GM21723 (cell line): ENCODE data around the gene ARL8B.
"Not testable (repeated sequence)": the region's sequence is repeated elsewhere in the genome, so short reads cannot be mapped to it uniquely, and the experiment has no call there.

Experiments
- ATAC-seq: cut with Tn5 transposase; IDR thresholded peaks from one replicate; pipeline ENCODE4 v1.9.1; 2021; ENCODE audit warnings: mild to moderate bottlenecking, moderate library complexity; ENCODE audit not compliant: unreplicated experiment

Gene ARL8B

DNA sequence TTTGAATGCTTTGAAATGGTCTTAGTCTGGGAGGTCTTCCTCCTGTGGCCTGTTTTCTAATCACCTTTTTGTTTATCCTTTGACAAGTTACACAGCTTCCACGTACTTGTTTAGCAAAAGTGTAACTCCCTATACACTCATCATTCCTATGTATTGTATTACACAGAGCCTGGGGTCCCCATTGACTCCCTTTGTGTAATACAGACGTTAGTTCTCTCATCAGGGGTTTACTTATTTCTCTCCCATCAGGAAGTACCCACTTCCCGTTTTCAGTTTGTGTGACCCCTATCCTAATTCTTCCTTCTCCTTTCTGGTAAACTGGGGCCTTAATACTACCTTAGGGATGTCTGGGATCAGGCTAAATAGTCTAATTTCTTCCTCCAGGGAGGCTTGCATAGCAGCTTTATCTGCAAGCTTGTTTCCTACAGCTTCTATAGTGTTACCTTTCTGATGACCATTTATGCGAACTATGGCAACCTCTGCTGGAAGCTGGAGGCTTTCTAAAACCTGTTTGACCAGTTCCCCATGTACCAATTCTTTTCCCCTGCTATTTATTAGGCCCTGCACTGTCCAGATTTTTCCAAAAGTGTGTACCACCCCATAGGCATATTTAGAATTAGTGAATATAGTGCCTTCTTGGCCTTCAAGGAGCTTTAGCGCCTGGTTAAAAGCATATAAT is 22.4 kb downstream of the ARL8B start:
- no peak for ATAC-seq

- ATAC-seq, result no peak
These were observed 23.0 kb downstream of the ARL8B start for GRCh38 chr3:5145120-5145519.

- ATAC-seq, result not testable (repeated sequence)
These were observed 25.1 kb downstream of the ARL8B start for GRCh38 chr3:5147152-5147551.

DNA sequence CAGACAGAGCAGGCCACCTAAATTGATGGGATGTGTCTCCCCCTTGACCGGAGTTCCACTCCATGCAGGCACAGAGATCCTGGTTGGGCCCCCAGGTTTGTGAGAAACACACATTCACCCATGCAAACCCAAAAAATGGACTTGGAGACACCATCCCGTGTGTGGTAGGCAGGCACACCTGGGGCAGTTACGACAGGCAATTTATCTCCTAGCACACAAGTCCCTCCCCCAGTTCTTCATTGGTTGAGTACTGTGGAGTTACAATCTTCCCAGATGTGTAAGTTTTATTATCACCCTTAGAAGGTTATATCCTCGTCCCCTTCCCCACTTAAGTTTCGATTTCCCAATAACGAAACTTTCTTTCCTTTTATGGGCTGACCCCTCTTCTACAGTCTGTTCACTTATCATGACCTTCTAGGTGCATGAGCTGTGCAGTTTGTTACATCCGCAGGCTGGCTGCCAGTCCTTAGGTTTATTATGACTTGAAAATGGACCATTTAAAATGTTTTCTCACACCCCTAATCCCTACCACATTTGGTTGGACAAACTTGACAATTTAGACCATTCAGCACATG is 27.3 kb downstream of the ARL8B start:
- no peak for ATAC-seq

DNA sequence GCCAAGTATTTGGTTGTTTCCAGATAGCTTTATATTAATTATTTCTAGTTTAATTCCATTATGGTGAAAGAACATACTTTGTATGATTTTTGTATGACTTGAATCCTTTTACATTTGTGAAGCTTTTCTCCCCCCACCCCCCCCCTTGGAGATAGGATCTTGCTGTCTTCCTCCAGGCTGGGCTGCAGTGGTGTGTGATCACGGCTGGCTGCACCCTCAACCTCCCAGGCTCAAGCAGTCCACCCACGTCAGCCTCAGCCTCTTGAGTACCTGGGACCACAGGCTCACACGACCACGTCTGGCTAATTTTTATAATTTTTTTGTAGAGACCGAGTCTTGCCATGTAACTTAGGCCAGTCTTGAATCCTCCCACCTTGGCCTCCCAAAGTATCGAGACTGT is 29.5 kb downstream of the ARL8B start:
- ATAC-seq, result peak; percentile 67

- ATAC-seq, result no peak
These were observed 31.0 kb downstream of the ARL8B start for GRCh38 chr3:5153074-5153473.

GRCh38 chr3:5155241-5155640 is 33.1 kb downstream of the ARL8B start:
- ATAC-seq, result no peak

GRCh38 chr3:5160321-5160720 is 38.2 kb downstream of the ARL8B start:
- ATAC-seq, result no peak

GRCh38 chr3:5160940-5161858 is 39.1 kb downstream of the ARL8B start:
- no peak for ATAC-seq

- no peak for ATAC-seq
These were observed 40.0 kb downstream of the ARL8B start for GRCh38 chr3:5162102-5162501.

DNA sequence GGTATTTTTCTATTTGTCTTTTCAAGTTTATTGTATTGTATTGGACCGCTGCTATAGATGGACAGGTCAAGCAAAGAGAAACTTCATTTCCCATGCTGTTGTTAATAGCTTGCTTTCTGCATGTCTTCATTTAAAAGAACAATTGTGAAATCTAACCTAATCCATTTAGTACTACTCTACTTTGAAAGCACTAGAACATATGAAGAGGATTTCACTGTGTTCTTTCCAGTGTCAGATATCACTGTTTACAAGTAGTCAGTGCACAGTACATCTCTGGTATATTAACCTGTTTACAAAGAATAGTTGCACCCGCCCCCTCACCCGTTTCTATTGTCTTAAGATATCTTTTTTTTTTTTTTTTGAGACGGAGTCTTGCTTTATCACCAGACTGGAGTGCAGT is 43.6 kb downstream of the ARL8B start:
- ATAC-seq, result no peak

GRCh38 chr3:5166846-5167245 is 44.8 kb downstream of the ARL8B start:
- ATAC-seq, result no peak

DNA sequence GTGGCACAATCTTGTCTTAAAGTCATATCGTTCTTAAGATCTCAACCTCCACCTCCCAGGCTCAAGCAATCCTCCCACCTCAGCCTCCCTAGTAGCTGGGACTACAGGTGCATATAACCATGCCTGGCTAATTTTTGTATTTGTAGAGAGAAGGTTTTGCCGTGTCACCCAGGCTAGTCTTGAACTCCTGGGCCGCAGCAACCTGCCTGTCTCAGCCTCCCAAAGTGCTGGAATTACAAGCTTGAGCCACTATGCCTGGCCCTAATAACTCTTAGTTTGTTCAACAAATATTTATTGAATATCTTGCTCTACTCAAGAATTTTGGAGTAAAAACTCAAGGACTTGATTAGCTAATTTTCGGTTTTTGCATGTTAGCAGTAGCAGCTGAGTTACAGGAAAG is 46.0 kb downstream of the ARL8B start:
- ATAC-seq, result no peak

DNA sequence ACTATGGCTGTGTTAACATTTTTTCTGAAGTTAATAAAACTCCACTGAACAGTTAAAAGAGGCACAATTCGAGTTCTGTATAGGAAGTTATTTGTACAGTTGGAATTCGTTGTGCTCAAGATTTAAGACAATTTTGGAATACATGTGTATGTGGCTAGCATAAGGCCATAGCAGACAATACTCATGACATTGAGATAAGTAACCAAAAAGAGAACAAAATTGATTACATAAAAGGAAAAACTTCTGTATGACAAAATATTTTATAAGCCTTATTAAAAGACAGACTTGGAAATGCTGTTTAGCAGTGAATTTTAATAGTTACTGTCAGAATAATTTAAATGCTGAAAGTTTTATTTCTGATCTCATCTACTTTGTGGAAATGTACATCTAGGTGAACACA is 47.7 kb downstream of the ARL8B start:
- no peak for ATAC-seq

GRCh38 chr3:5170975-5171374 is 48.9 kb downstream of the ARL8B start:
- no peak for ATAC-seq

DNA sequence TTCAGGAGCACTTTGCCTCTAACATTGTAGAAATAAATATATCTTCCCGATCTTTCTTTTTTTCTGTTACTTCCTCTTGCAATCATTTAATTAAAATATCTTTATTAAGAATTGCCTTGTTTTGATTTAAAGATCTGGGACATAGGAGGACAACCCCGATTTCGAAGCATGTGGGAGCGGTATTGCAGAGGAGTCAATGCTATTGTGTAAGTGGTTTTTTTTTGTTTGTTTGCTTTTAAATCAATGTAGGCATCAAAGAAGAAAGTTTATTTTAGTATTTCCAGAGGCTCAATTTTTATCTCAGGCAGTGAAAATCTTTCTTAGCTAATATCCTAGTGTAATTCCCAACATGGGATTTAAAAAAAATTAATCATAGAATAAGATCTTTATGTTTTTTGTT is 49.9 kb downstream of the ARL8B start:
- ATAC-seq, result no peak

- ATAC-seq, result not testable (repeated sequence)
These were observed 56.9 kb downstream of the ARL8B start for GRCh38 chr3:5179036-5179435.

- ATAC-seq, result peak; percentile 73
These were observed 59.5 kb downstream of the ARL8B start for GRCh38 chr3:5181469-5182141.

GRCh38 chr3:5183714-5184113 is 61.6 kb downstream of the ARL8B start:
- not testable (repeated sequence) for ATAC-seq

DNA sequence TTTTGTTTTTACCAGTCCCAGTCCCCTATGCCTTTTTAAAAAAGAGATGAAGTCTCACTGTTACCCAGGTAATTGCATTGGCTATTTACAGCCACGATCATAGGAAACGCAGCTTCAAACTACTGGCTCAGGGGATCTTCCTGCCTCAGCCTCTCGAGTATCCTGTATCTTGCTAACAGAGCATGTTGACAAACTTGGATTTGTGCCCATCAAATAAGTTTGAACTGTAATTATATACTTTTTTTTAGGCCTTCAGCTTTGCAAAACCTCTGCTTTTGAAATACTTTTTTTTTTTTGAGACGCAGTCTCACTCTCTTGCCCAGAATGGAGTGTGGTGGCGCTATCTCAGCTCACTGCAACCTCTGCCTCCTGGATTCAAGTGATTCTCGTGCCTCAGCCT is 62.4 kb downstream of the ARL8B start:
- ATAC-seq, result no peak

DNA sequence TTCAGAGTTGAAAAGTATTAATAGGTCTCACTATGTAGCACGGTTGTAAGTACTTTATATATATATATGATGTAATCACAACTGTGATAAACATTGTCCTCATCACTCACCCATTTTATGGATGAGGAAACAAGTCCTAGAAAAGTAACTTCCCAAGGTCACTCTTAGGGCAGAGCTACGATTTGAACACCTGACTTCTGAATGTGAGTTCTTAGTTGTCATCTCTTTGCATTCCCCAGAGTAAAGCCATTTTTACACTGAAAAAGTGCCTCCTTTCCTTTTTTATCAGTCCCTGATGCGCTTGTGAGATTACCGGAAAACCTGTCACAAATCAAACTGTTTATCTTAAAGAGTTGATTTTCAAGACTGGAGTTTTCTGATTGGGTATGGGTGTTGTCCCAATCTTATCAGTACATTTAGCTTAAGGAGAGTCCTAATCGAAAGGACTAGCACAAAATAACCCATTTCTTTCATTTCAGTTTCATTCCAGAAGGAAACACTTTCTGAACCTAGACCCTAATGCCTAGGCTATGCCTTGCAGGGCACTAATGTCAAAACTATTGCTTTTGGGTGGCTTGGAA is 63.1 kb downstream of the ARL8B start:
- ATAC-seq, result no peak
